ENCODE data around the gene ICE2. TPM values are rescaled to one million over a fixed set of nuclear protein-coding genes. Genes with fewer than 3 reads are reported as not detected.

The ICE2 gene
- total and polyA plus RNA-seq, 2 of the 8 experiments (the other 6 are each of a cell fraction or from before 2014, with no cell fraction given): 40.0 to 87.3 TPM

DNA sequence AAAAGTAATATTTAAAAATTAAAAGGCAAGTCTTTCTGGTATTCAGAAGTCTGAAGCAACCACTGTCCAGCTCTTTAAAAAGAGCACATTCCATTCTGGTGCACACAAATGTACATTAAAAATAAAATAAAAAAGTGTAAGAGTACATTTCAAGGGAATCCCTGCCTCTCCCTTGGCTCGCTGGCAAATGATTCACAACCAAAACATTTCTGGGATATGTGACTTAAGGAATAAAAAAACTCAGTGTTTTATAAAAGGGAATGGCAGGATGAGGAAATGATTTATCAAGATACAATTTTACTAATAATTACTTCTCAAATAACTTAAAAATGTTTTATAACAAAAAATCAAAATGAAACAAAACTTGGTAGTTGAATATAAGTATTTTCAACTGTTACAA is 57.4 kb downstream of the ICE2 start:
- no peak overlapping the region for H2BK20ac ChIP-seq (ENCODE audit: low read length)
- H3K9me3 ChIP-seq (ENCODE audit: insufficient read depth in 2 of 2, low read depth in 1 of 2, low read length in 1 of 2): no peaks in the 10 kb centered on the region
- WGBS, 2 experiments (ENCODE audit: extremely low coverage in 1 of 2, insufficient coverage in 1 of 2, insufficient read length in 1 of 2, insufficient replicate concordance in 2 of 2, low coverage in 1 of 2, low lambda C conversion rate in 2 of 2, missing lambda C conversion rate in 1 of 2): 97% methylated on average over 1 of the region's 1 CpG; no CpG with 5 or more reads in 1 of the 2 experiments
- H4K20me1 ChIP-seq (replicated peaks in 1 of 2; ENCODE audit: control insufficient read depth in 1 of 2, insufficient read depth in 2 of 2, low read length in 2 of 2): no peaks in the 10 kb centered on the region
- no peak overlapping the region for H4K5ac ChIP-seq (ENCODE audit: insufficient read length, low read depth, low read length)
- CTCF ChIA-PET (ENCODE audit: partially characterized antibody): interaction anchor here (0.6 to 1.5 kb wide), 3 partner anchors 62 to 270 kb away, joined by 3 to 4 read pairs (median 3); no protein-coding TSS in a partner anchor
- no peaks in the 10 kb centered on the region for H3K79me1 ChIP-seq (ENCODE audit: low read depth, low read length)
- POLR2A ChIA-PET (ENCODE audit: partially characterized antibody): interaction anchor here (0.6 to 2.1 kb wide), 5 partner anchors 8 to 63 kb away, joined by 3 to 10 read pairs (median 3); no protein-coding TSS in a partner anchor
- H3K36me3 ChIP-seq (ENCODE audit: control insufficient read depth in 2 of 4, insufficient read depth in 4 of 4, low read length in 3 of 4): peaks cover 0 to 6% (median 0%) of the 10 kb centered on the region in 4 experiments; a peak in 1 of 8 replicates
- H3K4me2 ChIP-seq (ENCODE audit: insufficient read depth in 1 of 2, low read depth in 2 of 2, low read length in 2 of 2): no peak overlapping the region
- H3K14ac ChIP-seq (ENCODE audit: insufficient read length): no peak overlapping the region
- H3K27ac ChIP-seq (ENCODE audit: low read depth, low read length): no peak overlapping the region
- no peaks in the 10 kb centered on the region for H3K4me1 ChIP-seq (replicated peaks in 1 of 4; ENCODE audit: control insufficient read depth in 3 of 4, insufficient read depth in 4 of 4, low read length in 3 of 4)
- no peaks in the 10 kb centered on the region for H3K23me2 ChIP-seq (ENCODE audit: low read depth, low read length)
- H2AK5ac ChIP-seq (ENCODE audit: low read depth, low read length): no peak overlapping the region
- H2BK120ac ChIP-seq (replicated peaks; ENCODE audit: low read depth, low read length): no peak overlapping the region
- no peak overlapping the region for H4K8ac ChIP-seq (ENCODE audit: extremely low read depth, insufficient read depth, low read length)
- no peak overlapping the region for H2BK5ac ChIP-seq (ENCODE audit: low read depth, low read length)
- no peak overlapping the region for H4K91ac ChIP-seq (replicated peaks; ENCODE audit: insufficient read length, low read length)
- H3K56ac ChIP-seq (replicated peaks; ENCODE audit: insufficient read length, low read depth, low read length): no peak overlapping the region
- H2AFZ ChIP-seq (ENCODE audit: low read length): no peak overlapping the region
- H2BK15ac ChIP-seq (ENCODE audit: low read length): no peak overlapping the region
- H3K4ac ChIP-seq (replicated peaks; ENCODE audit: insufficient read length, low read depth, low read length): no peak overlapping the region
- H3K18ac ChIP-seq (ENCODE audit: extremely low read depth, low read length): no peak overlapping the region
- no peak overlapping the region for H3K4me3 ChIP-seq (ENCODE audit: extremely low read depth in 1 of 4, insufficient read depth in 2 of 4, low read depth in 3 of 4, low read length in 4 of 4)
- FAIRE-seq (no peak), DNase-seq (ENCODE audit: low read depth in 1 of 2, low spot score in 2 of 2) (no peak)
- H3K23ac ChIP-seq (ENCODE audit: insufficient read length): no peak overlapping the region
- H3K27me3 ChIP-seq (replicated peaks in 1 of 4; ENCODE audit: control insufficient read depth in 3 of 4, extremely low read depth in 1 of 4, insufficient read depth in 3 of 4, low read length in 3 of 4): no peaks in the 10 kb centered on the region
- H2BK12ac ChIP-seq (ENCODE audit: low read depth, low read length): no peak overlapping the region
- H3K9ac ChIP-seq (replicated peaks in 1 of 4; ENCODE audit: extremely low read depth in 1 of 4, low read depth in 3 of 4, low read length in 3 of 4): no peak overlapping the region
- H3K79me2 ChIP-seq (ENCODE audit: control insufficient read depth in 1 of 2, insufficient read depth in 2 of 2, low read length in 2 of 2): no peaks in the 10 kb centered on the region
- TF ChIP-seq CHD1 (IDR thresholded peaks at IDR 0.05; ENCODE audit: low read depth, low read length) (no peak), SP2 (IDR thresholded peaks at IDR 0.05; ENCODE audit: low read length) (no peak), YY1 (IDR thresholded peaks at IDR 0.05; ENCODE audit: low read depth, low read length) (no peak), MAFK (IDR thresholded peaks at IDR 0.05; ENCODE audit: low read depth, low read length) (no peak), FOSL1 (IDR thresholded peaks at IDR 0.05; ENCODE audit: insufficient read depth, low read depth, low read length) (no peak), SIRT6 (IDR thresholded peaks at IDR 0.05; ENCODE audit: low read length) (no peak), SIN3A (conservative IDR thresholded peaks at IDR 0.05 in 1 of 2, IDR thresholded peaks at IDR 0.05 in 1 of 2; ENCODE audit: low read depth in 1 of 2, low read length in 2 of 2) (no peak), RNF2 (IDR thresholded peaks at IDR 0.05; ENCODE audit: borderline replicate concordance, low read depth, low read length, missing control alignments, poor library complexity, severe bottlenecking) (no peak), RFX5 (IDR thresholded peaks at IDR 0.05; ENCODE audit: borderline replicate concordance, low read depth, low read length) (no peak), CTBP2 (IDR thresholded peaks at IDR 0.05; ENCODE audit: borderline replicate concordance, insufficient read depth, insufficient read length, low read length) (no peak), EP300 (IDR thresholded peaks at IDR 0.05; ENCODE audit: borderline replicate concordance in 1 of 2, low read depth in 2 of 2, low read length in 2 of 2) (no peak), EGR1 (IDR thresholded peaks at IDR 0.05; ENCODE audit: borderline replicate concordance, low read depth, low read length) (no peak)
- TF ChIP-seq, protein P1, sequence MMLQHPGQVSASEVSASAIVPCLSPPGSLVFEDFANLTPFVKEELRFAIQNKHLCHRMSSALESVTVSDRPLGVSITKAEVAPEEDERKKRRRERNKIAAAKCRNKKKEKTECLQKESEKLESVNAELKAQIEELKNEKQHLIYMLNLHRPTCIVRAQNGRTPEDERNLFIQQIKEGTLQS (IDR thresholded peaks at IDR 0.05; ENCODE audit: insufficient read depth, low read depth, low read length): no peak

Measured in H1 (cell line).